Stimulated activated CD4-positive, alpha-beta T cell treated with anti-CD3 and anti-CD28 coated beads, TNF-alpha, amount 100 ng/mL, for 4 hours (primary cell): Measurements from ENCODE around the gene LCN9.
"Not testable (repeated sequence)": the region's sequence is repeated elsewhere in the genome, so short reads cannot be mapped to it uniquely, and the experiment has no call there.

ENCODE experiments used
- DNase-seq, 3 experiments: peaks; one replicate each; pipeline ENCODE4 v3.0.0-alpha.2; 2020; ENCODE audit warnings: low read depth in 3 of 3

Gene LCN9

GRCh38 chr9:135647884-135648283 lies 15.2 kb upstream of the LCN9 start:
- DNase-seq, result no peak

- DNase-seq, result no peak
Observed at GRCh38 chr9:135648494-135649410, 14.4 kb upstream of the LCN9 start.

- DNase-seq, result no peak
Observed at GRCh38 chr9:135649508-135649907, 13.6 kb upstream of the LCN9 start.

- DNase-seq, result no peak
Observed at GRCh38 chr9:135650408-135650807, 12.7 kb upstream of the LCN9 start.

GRCh38 chr9:135655317-135655716 lies 7.8 kb upstream of the LCN9 start:
- DNase-seq, result no peak

- DNase-seq, result no peak
Observed at GRCh38 chr9:135657416-135657815, 5.7 kb upstream of the LCN9 start.

GRCh38 chr9:135659252-135659651 lies 3.9 kb upstream of the LCN9 start:
- DNase-seq, result no peak

GRCh38 chr9:135660407-135660806 lies 2.7 kb upstream of the LCN9 start:
- no peak for DNase-seq

GRCh38 chr9:135661816-135662560 lies 1.1 kb upstream of the LCN9 start:
- no peak for DNase-seq

- DNase-seq, result no peak
Observed at GRCh38 chr9:135663451-135663770, 302 bp downstream of the LCN9 start.

- DNase-seq, result no peak
Observed at GRCh38 chr9:135663857-135664256, 748 bp downstream of the LCN9 start.

GRCh38 chr9:135664266-135664665 lies 1.2 kb downstream of the LCN9 start:
- no peak for DNase-seq

- DNase-seq, result no peak
Observed at GRCh38 chr9:135664801-135665794, 2.0 kb downstream of the LCN9 start.

- DNase-seq, result no peak
Observed at GRCh38 chr9:135665795-135666189, 2.7 kb downstream of the LCN9 start.

- no peak for DNase-seq
Observed at GRCh38 chr9:135666534-135667462, 3.7 kb downstream of the LCN9 start.

- no peak for DNase-seq
Observed at GRCh38 chr9:135667463-135668001, 4.4 kb downstream of the LCN9 start.

- DNase-seq, result not testable (repeated sequence)
Observed at GRCh38 chr9:135669018-135669417, 5.9 kb downstream of the LCN9 start.

- DNase-seq, result no peak
Observed at GRCh38 chr9:135669616-135670285, 6.6 kb downstream of the LCN9 start.

GRCh38 chr9:135670721-135671590 lies 7.8 kb downstream of the LCN9 start:
- no peak for DNase-seq
